Erythroblast (primary cell): Measurements from ENCODE around the gene NFATC1.

Experiments
- GATA1 ChIP-seq: IDR thresholded peaks from 2 replicates; pipeline ENCODE4 v1.6.1; 2011; ENCODE audit warnings: low read depth, mild to moderate bottlenecking, control low read depth, low read length, moderate library complexity
- POLR2A ChIP-seq: IDR thresholded peaks from 2 replicates; pipeline ENCODE4 v1.6.1; 2011; ENCODE audit warnings: mild to moderate bottlenecking, low read length

- TF ChIP-seq POLR2A (no peak), GATA1 (no peak)
Measured at GRCh38 chr18:79469751-79470505, 74.2 kb downstream of the NFATC1 start.
